GM12891 (cell line): Measurements from ENCODE around the gene EXD3.

Experiments used
- POLR2A ChIP-seq: IDR thresholded peaks from 2 replicates; pipeline ENCODE4 v1.6.1; 2011; ENCODE audit warnings: low read depth, low read length, control low read depth
- SPI1 ChIP-seq: IDR thresholded peaks from 2 replicates; pipeline ENCODE4 v1.6.1; 2011; ENCODE audit warnings: low read depth, low read length, control low read depth

- TF ChIP-seq POLR2A (no peak), SPI1 (no peak)
These were observed 116.1 kb downstream of the EXD3 start for GRCh38 chr9:137306850-137307254.
